HFFc6 (cell line): ENCODE results near the gene MAB21L2. TPM values are rescaled to one million over a fixed set of nuclear protein-coding genes. Genes with fewer than 3 reads are reported as not detected.
"Not testable (repeated sequence)": the region's sequence is repeated elsewhere in the genome, so short reads cannot be mapped to it uniquely, and the experiment has no call there.

Experiments
- DNase-seq: peaks from one replicate; pipeline ENCODE4 v3.0.0-alpha.2; 2018
- H3K27ac Mint-ChIP-seq: 2 replicates; pipeline ENCODE4 v1.8.0; 2020; ENCODE audit warnings: mild to moderate bottlenecking, mixed read lengths
- H3K27me3 Mint-ChIP-seq: 2 replicates; pipeline ENCODE4 v1.8.0; 2021; ENCODE audit warnings: mild to moderate bottlenecking, moderate library complexity, mixed read lengths; ENCODE audit not compliant: insufficient read depth
- H3K36me3 Mint-ChIP-seq: 2 replicates; pipeline ENCODE4 v1.8.0; 2021; ENCODE audit warnings: low read depth, mixed read lengths
- H3K4me1 Mint-ChIP-seq: 2 replicates; pipeline ENCODE4 v1.8.0; 2020; ENCODE audit warnings: low read depth, mixed read lengths
- H3K4me3 Mint-ChIP-seq: 2 replicates; pipeline ENCODE4 v1.8.0; 2020; ENCODE audit warnings: mild to moderate bottlenecking, moderate library complexity, mixed read lengths
- H3K9me3 Mint-ChIP-seq: 2 replicates; pipeline ENCODE4 v1.8.0; 2020; ENCODE audit warnings: mild to moderate bottlenecking, mixed read lengths
- CTCF ChIP-seq: fragments of 200-600 bp; sonication (generic); IDR thresholded peaks from 2 replicates; pipeline ENCODE4 v1.5.0; 2021; ENCODE audit warnings: antibody characterized with exemption, mild to moderate bottlenecking
- total RNA-seq, 6 experiments: library from RNA; stranded (reverse); fragmentation: NEBNext Ultra II Directional; extraction: Animal tissue kit (Norgen Biotek cat#: 25700); gene quantifications; 2 replicates in 1 of 6; 3 replicates in 5 of 6; pipeline ENCODE4 v1.2.3, GENCODE V29; 2021

Gene MAB21L2
- total RNA-seq, 6 experiments from 2014 or later = not detected

DNA sequence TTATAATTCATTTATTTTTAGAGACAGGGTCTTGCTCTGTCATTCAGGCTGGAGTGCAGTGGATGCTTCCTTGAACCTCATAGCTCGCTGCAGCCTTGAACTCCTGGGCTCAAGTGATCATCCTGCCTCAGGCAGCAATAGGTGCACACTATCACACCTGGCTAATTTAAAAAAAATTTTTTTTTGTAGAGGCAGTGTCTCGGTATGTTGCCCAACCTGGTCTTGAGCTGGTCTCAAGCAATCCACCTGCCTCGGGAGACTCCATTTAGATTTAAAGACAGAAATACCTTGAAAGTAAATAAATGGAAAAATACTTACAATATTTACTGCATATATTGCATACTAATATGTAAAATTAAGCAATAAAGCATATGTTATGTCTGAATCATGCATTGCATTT lies 40.3 kb upstream of the MAB21L2 start:
- no peak for DNase-seq
- Mint-ChIP-seq H3K27ac (no peak overlapping the region), H3K9me3 (no peaks in the 10 kb centered on the region), H3K36me3 (no peaks in the 10 kb centered on the region), H3K4me1 (no peaks in the 10 kb centered on the region), H3K4me3 (no peak overlapping the region), H3K27me3 (no peaks in the 10 kb centered on the region)
- no peak for TF ChIP-seq CTCF

- DNase-seq = no peak
- H3K4me1 Mint-ChIP-seq = no peaks in the 10 kb centered on the region
- TF ChIP-seq CTCF = no peak
- no peak overlapping the region for H3K27ac Mint-ChIP-seq
- H3K36me3 Mint-ChIP-seq = no peaks in the 10 kb centered on the region
- H3K9me3 Mint-ChIP-seq = no peaks in the 10 kb centered on the region
- no peaks in the 10 kb centered on the region for H3K27me3 Mint-ChIP-seq
- no peak overlapping the region for H3K4me3 Mint-ChIP-seq
Observed at GRCh38 chr4:150543042-150543441, 38.9 kb upstream of the MAB21L2 start.

DNA sequence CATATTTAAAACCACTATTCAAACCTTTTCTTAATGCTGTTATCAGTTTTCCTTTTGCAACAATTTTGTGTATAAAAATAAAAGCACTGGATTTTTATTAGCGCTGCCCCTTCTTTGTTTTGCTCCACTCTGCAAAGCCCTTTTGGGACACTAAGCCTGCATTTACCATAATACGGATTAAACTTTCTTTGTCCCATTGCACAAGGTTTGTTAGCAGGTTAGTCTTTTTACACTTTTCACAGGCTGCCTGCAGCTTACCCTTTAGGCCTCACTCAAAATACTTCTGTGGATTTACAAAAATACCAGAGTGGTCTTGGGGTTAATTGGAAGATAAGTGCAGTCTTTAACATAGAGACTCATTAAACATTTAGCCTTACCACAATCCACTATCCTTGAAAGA lies 35.7 kb upstream of the MAB21L2 start:
- Mint-ChIP-seq H3K27me3 (no peaks in the 10 kb centered on the region), H3K36me3 (no peaks in the 10 kb centered on the region), H3K9me3 (no peaks in the 10 kb centered on the region), H3K4me1 (no peaks in the 10 kb centered on the region), H3K4me3 (no peak overlapping the region), H3K27ac (no peak overlapping the region)
- no peak for TF ChIP-seq CTCF
- DNase-seq = no peak

DNA sequence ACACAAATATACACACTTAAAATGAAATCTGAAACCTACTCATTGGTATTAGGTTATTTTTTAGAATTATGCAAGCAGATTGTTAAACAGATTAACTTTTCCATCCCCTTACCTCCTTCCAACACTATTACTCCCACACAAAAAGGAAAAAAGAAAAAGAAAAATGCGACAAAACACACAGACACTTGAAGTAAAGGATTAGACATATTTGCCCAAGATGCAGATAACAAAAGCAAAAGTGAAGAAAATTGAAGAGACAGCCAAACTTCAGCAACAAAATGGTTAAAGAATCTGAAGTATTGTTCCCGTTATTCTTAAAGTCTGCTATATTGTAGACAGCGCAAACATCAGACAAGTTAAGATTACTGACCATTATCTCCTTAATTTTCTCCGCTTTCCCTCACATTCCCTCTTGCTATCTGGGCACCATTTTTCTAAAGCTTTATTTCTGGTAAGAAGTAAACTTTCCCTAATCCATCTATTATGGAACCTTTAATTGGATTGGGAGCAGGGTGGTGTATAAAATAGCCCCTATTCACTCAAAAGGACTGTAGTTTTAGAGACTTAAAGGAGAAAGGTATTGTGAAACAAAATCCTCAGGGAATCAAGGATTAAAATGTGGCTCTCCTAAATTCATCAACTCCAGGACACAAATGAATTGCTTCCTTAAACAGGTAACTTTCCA lies 34.7 kb upstream of the MAB21L2 start:
- H3K27ac Mint-ChIP-seq = no peak overlapping the region
- no peak overlapping the region for H3K4me3 Mint-ChIP-seq
- TF ChIP-seq CTCF = no peak
- no peaks in the 10 kb centered on the region for H3K36me3 Mint-ChIP-seq
- H3K9me3 Mint-ChIP-seq = no peaks in the 10 kb centered on the region
- DNase-seq = no peak
- no peaks in the 10 kb centered on the region for H3K4me1 Mint-ChIP-seq
- no peaks in the 10 kb centered on the region for H3K27me3 Mint-ChIP-seq

DNA sequence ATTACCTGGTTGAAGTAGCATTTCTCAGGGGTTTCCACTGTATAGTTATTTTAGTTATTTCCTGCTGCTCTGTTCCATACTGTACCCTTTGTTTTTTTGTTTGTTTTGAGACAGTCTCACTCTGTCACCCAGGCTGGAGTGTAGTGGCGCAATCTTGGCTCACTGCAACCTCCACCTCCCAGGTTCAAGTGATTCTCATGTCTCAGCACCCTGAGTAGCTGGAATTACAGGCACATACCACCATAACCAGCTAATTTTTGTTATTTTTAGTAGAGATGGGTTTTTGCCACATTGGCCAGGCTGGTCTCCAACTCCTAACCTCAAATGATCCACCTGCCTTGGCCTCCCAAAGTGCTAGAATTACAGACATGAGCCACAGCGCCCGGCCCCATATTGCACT lies 24.1 kb upstream of the MAB21L2 start:
- DNase-seq, H3K27me3 Mint-ChIP-seq, H3K9me3 Mint-ChIP-seq, H3K36me3 Mint-ChIP-seq, H3K4me3 Mint-ChIP-seq, H3K4me1 Mint-ChIP-seq, H3K27ac Mint-ChIP-seq: not testable (repeated sequence)

DNA sequence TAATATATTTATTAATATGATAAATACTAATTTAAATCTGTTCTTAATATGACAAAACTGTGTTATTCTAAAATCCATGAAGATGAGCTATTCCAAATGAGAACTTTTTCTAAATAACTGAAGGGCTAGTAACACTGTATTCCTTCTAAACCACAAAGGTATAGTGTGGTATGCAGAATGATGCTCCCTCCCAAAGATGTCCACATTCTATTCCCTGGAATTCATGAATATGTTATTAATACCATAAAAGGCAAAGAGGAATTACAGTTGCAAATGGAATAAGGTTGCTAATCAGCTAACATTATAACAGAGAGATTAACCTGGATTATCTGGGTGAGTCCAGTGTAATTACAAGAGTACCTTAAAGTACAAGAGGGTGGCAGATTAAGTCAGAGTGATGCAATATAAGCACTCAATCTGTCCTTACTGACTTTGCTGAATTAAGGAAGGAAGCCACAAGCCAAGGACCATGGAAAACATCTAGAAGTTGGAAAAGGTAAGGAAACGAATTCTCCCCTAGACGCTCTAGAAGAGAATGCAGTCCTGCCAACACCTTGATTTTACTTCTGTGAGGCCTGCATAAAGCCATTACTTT lies 20.7 kb upstream of the MAB21L2 start:
- H3K9me3 Mint-ChIP-seq = peaks cover 14% of the 10 kb centered on the region; the same call in 1 of the 2 replicates
- no peaks in the 10 kb centered on the region; the same call in 1 of the 2 replicates for H3K27me3 Mint-ChIP-seq
- no peak for TF ChIP-seq CTCF
- H3K4me3 Mint-ChIP-seq = no peak overlapping the region
- no peak overlapping the region for H3K27ac Mint-ChIP-seq
- peaks cover 19% of the 10 kb centered on the region for H3K36me3 Mint-ChIP-seq
- no peak for DNase-seq
- no peaks in the 10 kb centered on the region for H3K4me1 Mint-ChIP-seq
